ENCODE measurements around the gene OTP. TPM values are rescaled to one million over a fixed set of nuclear protein-coding genes. Genes with fewer than 3 reads are reported as not detected.
"Not testable (repeated sequence)": the region's sequence is repeated elsewhere in the genome, so short reads cannot be mapped to it uniquely, and the experiment has no call there.

OTP gene
- total and polyA plus RNA-seq, 2 donors, result 0.05 to 0.18 TPM

- Histone ChIP-seq H3K4me1 (ENCODE audit: control insufficient read depth in 2 of 2, insufficient read depth in 2 of 2, low read length in 2 of 2) (no peaks in the 10 kb centered on the region), H3K9me3 (ENCODE audit: control insufficient read depth in 2 of 2, insufficient read depth in 1 of 2, low read length in 1 of 2) (no peaks in the 10 kb centered on the region), H3K27me3 (ENCODE audit: control insufficient read depth in 2 of 2, insufficient read depth in 1 of 2, low read length in 1 of 2) (peaks cover 9 to 45% of the 10 kb centered on the region in 2 donors), H3K27ac (ENCODE audit: low read depth in 1 of 2, low read length in 1 of 2) (no peak overlapping the region), H3K36me3 (ENCODE audit: control insufficient read depth in 2 of 2, insufficient read depth in 2 of 2, low read length in 1 of 2) (no peaks in the 10 kb centered on the region), H3K4me3 (ENCODE audit: low read length in 2 of 2) (no peak overlapping the region)
- no peak for DNase-seq (ENCODE audit: low read depth in 6 of 9, low spot score in 9 of 9)
- WGBS, result 96% methylated on average over 5 of the region's 5 CpGs
These were observed 17.1 kb downstream of the OTP start for GRCh38 chr5:77621440-77621839.

DNA sequence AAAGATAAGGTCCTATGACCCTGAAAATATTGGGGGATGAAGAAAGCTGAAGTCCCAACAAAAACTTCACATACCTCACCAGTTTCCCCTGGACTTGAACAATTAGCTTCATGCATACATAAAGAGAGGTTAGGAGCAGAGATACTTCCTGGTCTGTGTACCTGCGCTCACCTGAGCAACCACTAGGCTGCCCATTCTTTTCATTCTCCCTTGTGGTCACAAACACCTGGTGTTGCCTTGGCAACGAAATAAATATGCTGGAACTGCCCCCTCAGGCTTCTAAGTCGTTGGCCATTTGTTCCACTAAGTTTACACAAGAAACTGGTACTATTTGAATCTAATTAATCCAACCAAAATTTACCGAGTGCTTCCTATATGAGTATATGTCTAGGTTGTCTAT, 18.1 kb downstream of the OTP start:
- no peak for DNase-seq (ENCODE audit: low read depth in 6 of 9, low spot score in 9 of 9)
- WGBS, result 40% methylated on average over 4 of the region's 4 CpGs
- H3K27me3 ChIP-seq (ENCODE audit: control insufficient read depth in 2 of 2, insufficient read depth in 1 of 2, low read length in 1 of 2), result peaks cover 3 to 35% of the 10 kb centered on the region in 2 donors

GRCh38 chr5:77616920-77617319, 21.6 kb downstream of the OTP start:
- 88% methylated on average over 2 of the region's 2 CpGs for WGBS
- no peak for DNase-seq (ENCODE audit: low read depth in 6 of 9, low spot score in 9 of 9)
- no peak overlapping the region for H3K4me3 ChIP-seq (ENCODE audit: low read length in 2 of 2)
- H3K9me3 ChIP-seq (ENCODE audit: control insufficient read depth in 2 of 2, insufficient read depth in 1 of 2, low read length in 1 of 2), result no peaks in the 10 kb centered on the region
- no peaks in the 10 kb centered on the region for H3K4me1 ChIP-seq (ENCODE audit: control insufficient read depth in 2 of 2, insufficient read depth in 2 of 2, low read length in 2 of 2)
- H3K27ac ChIP-seq (ENCODE audit: low read depth in 1 of 2, low read length in 1 of 2), result no peak overlapping the region
- peaks cover 0 to 10% of the 10 kb centered on the region in 2 donors for H3K27me3 ChIP-seq (ENCODE audit: control insufficient read depth in 2 of 2, insufficient read depth in 1 of 2, low read length in 1 of 2)
- no peaks in the 10 kb centered on the region for H3K36me3 ChIP-seq (ENCODE audit: control insufficient read depth in 2 of 2, insufficient read depth in 2 of 2, low read length in 1 of 2)

More for the DNA sequence above, 18.1 kb downstream of the OTP start:
- no peaks in the 10 kb centered on the region for H3K36me3 ChIP-seq (ENCODE audit: control insufficient read depth in 2 of 2, insufficient read depth in 2 of 2, low read length in 1 of 2)
- no peak overlapping the region for H3K4me3 ChIP-seq (ENCODE audit: low read length in 2 of 2)
- no peak overlapping the region for H3K27ac ChIP-seq (ENCODE audit: low read depth in 1 of 2, low read length in 1 of 2)
- H3K4me1 ChIP-seq (ENCODE audit: control insufficient read depth in 2 of 2, insufficient read depth in 2 of 2, low read length in 2 of 2), result no peaks in the 10 kb centered on the region
- H3K9me3 ChIP-seq (ENCODE audit: control insufficient read depth in 2 of 2, insufficient read depth in 1 of 2, low read length in 1 of 2), result no peaks in the 10 kb centered on the region

- H3K36me3 ChIP-seq (ENCODE audit: control insufficient read depth in 2 of 2, insufficient read depth in 2 of 2, low read length in 1 of 2); H3K27ac ChIP-seq (ENCODE audit: low read depth in 1 of 2, low read length in 1 of 2); H3K9me3 ChIP-seq (ENCODE audit: control insufficient read depth in 2 of 2, insufficient read depth in 1 of 2, low read length in 1 of 2); DNase-seq (ENCODE audit: low read depth in 6 of 9, low spot score in 9 of 9); H3K27me3 ChIP-seq (ENCODE audit: control insufficient read depth in 2 of 2, insufficient read depth in 1 of 2, low read length in 1 of 2); H3K4me1 ChIP-seq (ENCODE audit: control insufficient read depth in 2 of 2, insufficient read depth in 2 of 2, low read length in 2 of 2); H3K4me3 ChIP-seq (ENCODE audit: low read length in 2 of 2): not testable (repeated sequence)
- 82% methylated on average over 14 of the region's 15 CpGs for WGBS
These were observed 29.6 kb downstream of the OTP start for GRCh38 chr5:77608927-77609326.

GRCh38 chr5:77607324-77607723, 31.2 kb downstream of the OTP start:
- Histone ChIP-seq H3K4me3 (ENCODE audit: low read length in 2 of 2) (no peak overlapping the region), H3K36me3 (ENCODE audit: control insufficient read depth in 2 of 2, insufficient read depth in 2 of 2, low read length in 1 of 2) (no peaks in the 10 kb centered on the region), H3K9me3 (ENCODE audit: control insufficient read depth in 2 of 2, insufficient read depth in 1 of 2, low read length in 1 of 2) (no peaks in the 10 kb centered on the region), H3K27ac (ENCODE audit: low read depth in 1 of 2, low read length in 1 of 2) (no peak overlapping the region), H3K27me3 (ENCODE audit: control insufficient read depth in 2 of 2, insufficient read depth in 1 of 2, low read length in 1 of 2) (no peaks in the 10 kb centered on the region), H3K4me1 (ENCODE audit: control insufficient read depth in 2 of 2, insufficient read depth in 2 of 2, low read length in 2 of 2) (no peaks in the 10 kb centered on the region)
- no peak for DNase-seq (ENCODE audit: low read depth in 6 of 9, low spot score in 9 of 9)
- 81% methylated on average over 1 of the region's 1 CpG for WGBS

- Histone ChIP-seq H3K36me3 (ENCODE audit: control insufficient read depth in 2 of 2, insufficient read depth in 2 of 2, low read length in 1 of 2) (no peaks in the 10 kb centered on the region), H3K4me1 (ENCODE audit: control insufficient read depth in 2 of 2, insufficient read depth in 2 of 2, low read length in 2 of 2) (no peaks in the 10 kb centered on the region), H3K9me3 (ENCODE audit: control insufficient read depth in 2 of 2, insufficient read depth in 1 of 2, low read length in 1 of 2) (no peaks in the 10 kb centered on the region), H3K27me3 (ENCODE audit: control insufficient read depth in 2 of 2, insufficient read depth in 1 of 2, low read length in 1 of 2) (no peaks in the 10 kb centered on the region), H3K4me3 (ENCODE audit: low read length in 2 of 2) (no peak overlapping the region), H3K27ac (ENCODE audit: low read depth in 1 of 2, low read length in 1 of 2) (no peak overlapping the region)
- DNase-seq (ENCODE audit: low read depth in 6 of 9, low spot score in 9 of 9), result no peak
These were observed 32.2 kb downstream of the OTP start for GRCh38 chr5:77606279-77606678.

- H3K4me1 ChIP-seq (ENCODE audit: control insufficient read depth in 2 of 2, insufficient read depth in 2 of 2, low read length in 2 of 2), result no peaks in the 10 kb centered on the region
- WGBS, result 98% methylated on average over 2 of the region's 2 CpGs
- H3K27me3 ChIP-seq (ENCODE audit: control insufficient read depth in 2 of 2, insufficient read depth in 1 of 2, low read length in 1 of 2), result no peaks in the 10 kb centered on the region
- no peaks in the 10 kb centered on the region for H3K9me3 ChIP-seq (ENCODE audit: control insufficient read depth in 2 of 2, insufficient read depth in 1 of 2, low read length in 1 of 2)
- no peak for DNase-seq (ENCODE audit: low read depth in 6 of 9, low spot score in 9 of 9)
- H3K4me3 ChIP-seq (ENCODE audit: low read length in 2 of 2), result no peak overlapping the region
- no peaks in the 10 kb centered on the region for H3K36me3 ChIP-seq (ENCODE audit: control insufficient read depth in 2 of 2, insufficient read depth in 2 of 2, low read length in 1 of 2)
- no peak overlapping the region for H3K27ac ChIP-seq (ENCODE audit: low read depth in 1 of 2, low read length in 1 of 2)
These were observed 38.8 kb downstream of the OTP start for GRCh38 chr5:77599679-77600078.

GRCh38 chr5:77590347-77590746, 48.2 kb downstream of the OTP start:
- no peaks in the 10 kb centered on the region for H3K36me3 ChIP-seq (ENCODE audit: control insufficient read depth in 2 of 2, insufficient read depth in 2 of 2, low read length in 1 of 2)
- no peak overlapping the region for H3K4me3 ChIP-seq (ENCODE audit: low read length in 2 of 2)
- H3K4me1 ChIP-seq (ENCODE audit: control insufficient read depth in 2 of 2, insufficient read depth in 2 of 2, low read length in 2 of 2), result no peaks in the 10 kb centered on the region
- H3K9me3 ChIP-seq (ENCODE audit: control insufficient read depth in 2 of 2, insufficient read depth in 1 of 2, low read length in 1 of 2), result no peaks in the 10 kb centered on the region
- no peaks in the 10 kb centered on the region for H3K27me3 ChIP-seq (ENCODE audit: control insufficient read depth in 2 of 2, insufficient read depth in 1 of 2, low read length in 1 of 2)
- DNase-seq (ENCODE audit: low read depth in 6 of 9, low spot score in 9 of 9), result peak in 1 of 9 donors; percentile 2
- WGBS, result 78% methylated on average over 3 of the region's 3 CpGs
- H3K27ac ChIP-seq (ENCODE audit: low read depth in 1 of 2, low read length in 1 of 2), result no peak overlapping the region

DNA sequence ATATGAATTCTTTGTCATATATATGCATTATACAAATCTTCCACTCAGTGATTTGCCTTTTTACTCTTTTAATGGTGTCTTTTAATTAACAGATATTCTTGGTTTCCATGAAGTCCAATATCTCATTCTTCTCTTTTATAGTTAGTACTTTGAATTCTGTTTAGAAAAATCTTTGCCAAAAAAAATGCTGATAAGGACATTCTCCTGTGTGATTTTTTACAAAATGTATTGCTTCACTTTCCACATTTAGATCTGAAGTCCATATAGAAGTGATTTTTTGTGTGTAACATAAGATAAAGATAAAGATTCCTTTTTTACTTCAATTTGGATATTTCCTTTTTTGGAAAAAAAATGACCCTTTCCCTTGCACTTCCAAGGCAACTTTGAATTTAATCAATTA, 50.3 kb downstream of the OTP start:
- Histone ChIP-seq H3K27me3 (ENCODE audit: control insufficient read depth in 2 of 2, insufficient read depth in 1 of 2, low read length in 1 of 2) (no peaks in the 10 kb centered on the region), H3K9me3 (ENCODE audit: control insufficient read depth in 2 of 2, insufficient read depth in 1 of 2, low read length in 1 of 2) (no peaks in the 10 kb centered on the region), H3K27ac (ENCODE audit: low read depth in 1 of 2, low read length in 1 of 2) (no peak overlapping the region), H3K36me3 (ENCODE audit: control insufficient read depth in 2 of 2, insufficient read depth in 2 of 2, low read length in 1 of 2) (no peaks in the 10 kb centered on the region), H3K4me3 (ENCODE audit: low read length in 2 of 2) (no peak overlapping the region), H3K4me1 (ENCODE audit: control insufficient read depth in 2 of 2, insufficient read depth in 2 of 2, low read length in 2 of 2) (no peaks in the 10 kb centered on the region)
- DNase-seq (ENCODE audit: low read depth in 6 of 9, low spot score in 9 of 9), result no peak

GRCh38 chr5:77586101-77586500, 52.4 kb downstream of the OTP start:
- no peaks in the 10 kb centered on the region for H3K27me3 ChIP-seq (ENCODE audit: control insufficient read depth in 2 of 2, insufficient read depth in 1 of 2, low read length in 1 of 2)
- H3K36me3 ChIP-seq (ENCODE audit: control insufficient read depth in 2 of 2, insufficient read depth in 2 of 2, low read length in 1 of 2), result no peaks in the 10 kb centered on the region
- H3K4me3 ChIP-seq (ENCODE audit: low read length in 2 of 2), result no peak overlapping the region
- DNase-seq (ENCODE audit: low read depth in 6 of 9, low spot score in 9 of 9), result no peak
- no peak overlapping the region for H3K27ac ChIP-seq (ENCODE audit: low read depth in 1 of 2, low read length in 1 of 2)
- H3K4me1 ChIP-seq (ENCODE audit: control insufficient read depth in 2 of 2, insufficient read depth in 2 of 2, low read length in 2 of 2), result no peaks in the 10 kb centered on the region
- WGBS, result 96% methylated on average over 1 of the region's 1 CpG
- no peaks in the 10 kb centered on the region for H3K9me3 ChIP-seq (ENCODE audit: control insufficient read depth in 2 of 2, insufficient read depth in 1 of 2, low read length in 1 of 2)

Measured in thymus (tissue), 11 donors.